LNCaP clone FGC (cell line): Measurements from ENCODE around the gene UGT1A8.
A peak's percentile ranks its signal among the peaks of the same experiment; 100 is the strongest.
"Not testable (repeated sequence)": the region's sequence is repeated elsewhere in the genome, so short reads cannot be mapped to it uniquely, and the experiment has no call there.

ENCODE experiments used
- DNase-seq: peaks from one replicate; pipeline ENCODE4 v3.0.0-alpha.2; 2011; ENCODE audit warnings: low read depth
- H3K4me3 ChIP-seq: 2 replicates; pipeline ENCODE4 v1.5.1; 2011; ENCODE audit warnings: mild to moderate bottlenecking, low read depth, low read length, control low read depth
- TF ChIP-seq, protein P1 (sequence below): IDR thresholded peaks from 2 replicates; pipeline ENCODE4 v1.5.1; 2012; ENCODE audit warnings: mild to moderate bottlenecking; ENCODE audit not compliant: control insufficient read depth, insufficient read depth; ENCODE audit errors: extremely low read depth

The UGT1A8 gene

GRCh38 chr2:233617476-233617875 lies at the start of gene UGT1A8:
Gene UGT1A8 (plus strand): TSS chr2:233617633. CDS start chr2:233617708, 75 bp downstream.
- DNase-seq, H3K4me3 ChIP-seq: not testable (repeated sequence)

DNA sequence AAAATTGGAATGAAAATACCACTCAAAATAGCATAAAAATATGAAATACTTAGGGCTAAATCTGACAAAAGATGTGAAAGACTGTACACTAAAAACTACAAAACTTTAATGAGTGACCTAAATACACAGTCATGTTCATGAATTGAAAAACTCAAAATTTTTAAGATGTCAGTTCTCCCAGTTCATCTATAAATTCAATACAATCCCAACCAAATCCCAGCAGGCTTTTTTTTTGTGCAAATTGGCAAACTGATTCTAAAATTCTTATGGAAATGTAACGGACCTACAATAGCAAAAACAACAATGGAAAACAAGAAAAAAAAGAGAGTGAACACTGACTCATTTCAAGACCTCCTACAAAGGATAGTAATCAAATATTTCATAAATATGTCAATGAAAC lies 46.4 kb upstream of the UGT1A8 start:
- no peak for DNase-seq
- H3K4me3 ChIP-seq = no peak overlapping the region
- TF ChIP-seq, protein P1, sequence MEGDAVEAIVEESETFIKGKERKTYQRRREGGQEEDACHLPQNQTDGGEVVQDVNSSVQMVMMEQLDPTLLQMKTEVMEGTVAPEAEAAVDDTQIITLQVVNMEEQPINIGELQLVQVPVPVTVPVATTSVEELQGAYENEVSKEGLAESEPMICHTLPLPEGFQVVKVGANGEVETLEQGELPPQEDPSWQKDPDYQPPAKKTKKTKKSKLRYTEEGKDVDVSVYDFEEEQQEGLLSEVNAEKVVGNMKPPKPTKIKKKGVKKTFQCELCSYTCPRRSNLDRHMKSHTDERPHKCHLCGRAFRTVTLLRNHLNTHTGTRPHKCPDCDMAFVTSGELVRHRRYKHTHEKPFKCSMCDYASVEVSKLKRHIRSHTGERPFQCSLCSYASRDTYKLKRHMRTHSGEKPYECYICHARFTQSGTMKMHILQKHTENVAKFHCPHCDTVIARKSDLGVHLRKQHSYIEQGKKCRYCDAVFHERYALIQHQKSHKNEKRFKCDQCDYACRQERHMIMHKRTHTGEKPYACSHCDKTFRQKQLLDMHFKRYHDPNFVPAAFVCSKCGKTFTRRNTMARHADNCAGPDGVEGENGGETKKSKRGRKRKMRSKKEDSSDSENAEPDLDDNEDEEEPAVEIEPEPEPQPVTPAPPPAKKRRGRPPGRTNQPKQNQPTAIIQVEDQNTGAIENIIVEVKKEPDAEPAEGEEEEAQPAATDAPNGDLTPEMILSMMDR = no peak

DNA sequence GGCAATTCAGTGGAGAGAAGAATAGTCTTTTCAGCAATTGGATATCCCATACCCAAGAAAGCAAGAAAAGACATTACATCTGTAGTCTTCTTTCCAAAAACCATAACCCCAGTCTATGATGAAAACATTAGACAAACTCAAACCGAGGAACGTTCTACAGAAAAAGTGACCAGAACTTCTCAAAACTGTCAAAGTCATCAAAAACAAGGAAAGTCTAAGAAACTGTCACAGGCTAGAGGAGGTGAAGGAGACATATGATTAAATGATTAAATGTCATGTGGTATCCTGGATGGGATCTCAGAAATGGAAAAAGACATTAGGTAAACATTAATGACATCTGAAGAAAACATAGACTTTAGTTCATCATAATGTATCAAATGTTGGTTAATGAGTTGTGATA lies 46.0 kb upstream of the UGT1A8 start:
- TF ChIP-seq, protein P1 = no peak
- H3K4me3 ChIP-seq = no peak overlapping the region
- no peak for DNase-seq

DNA sequence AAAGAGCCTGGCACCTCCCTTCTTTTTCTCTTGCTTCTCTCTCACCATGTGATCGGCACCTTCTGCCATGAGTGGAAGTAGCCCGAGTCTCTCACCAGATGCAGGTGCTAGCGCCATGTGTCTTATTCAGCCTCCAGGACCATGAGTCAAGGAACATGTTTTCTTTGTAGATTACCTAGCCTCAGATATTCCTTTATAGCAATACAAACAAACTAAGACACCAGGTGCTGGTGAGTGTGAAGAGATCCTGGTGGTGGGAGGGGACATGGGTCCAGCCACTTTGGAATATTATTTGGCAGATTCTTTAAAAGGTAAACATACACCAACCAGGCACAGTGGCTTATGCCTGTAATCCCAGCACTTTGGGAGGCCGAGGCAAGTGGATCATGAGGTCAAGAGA lies 45.0 kb upstream of the UGT1A8 start:
- H3K4me3 ChIP-seq = no peak overlapping the region
- DNase-seq = peak; percentile 80
- TF ChIP-seq, protein P1 = no peak

DNA sequence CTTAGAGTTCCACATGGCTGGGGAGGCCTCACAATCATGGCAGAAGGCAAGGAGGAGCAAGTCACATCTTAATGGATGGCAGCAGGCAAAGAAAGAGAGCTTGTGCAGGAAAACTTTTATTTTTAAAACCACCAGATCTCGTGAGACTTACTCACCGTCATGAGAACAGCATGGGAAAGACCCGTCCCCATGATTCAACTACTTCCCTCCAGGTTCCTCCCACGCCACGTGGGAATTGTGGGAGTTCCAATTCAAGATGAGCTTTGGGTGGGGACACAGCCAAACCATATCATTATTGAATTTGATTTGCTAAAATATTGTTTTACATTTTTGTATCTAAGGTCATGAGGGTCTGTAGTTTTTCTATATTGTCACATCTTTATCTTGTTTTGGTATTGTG lies 40.1 kb upstream of the UGT1A8 start:
- not testable (repeated sequence) for DNase-seq, H3K4me3 ChIP-seq

DNA sequence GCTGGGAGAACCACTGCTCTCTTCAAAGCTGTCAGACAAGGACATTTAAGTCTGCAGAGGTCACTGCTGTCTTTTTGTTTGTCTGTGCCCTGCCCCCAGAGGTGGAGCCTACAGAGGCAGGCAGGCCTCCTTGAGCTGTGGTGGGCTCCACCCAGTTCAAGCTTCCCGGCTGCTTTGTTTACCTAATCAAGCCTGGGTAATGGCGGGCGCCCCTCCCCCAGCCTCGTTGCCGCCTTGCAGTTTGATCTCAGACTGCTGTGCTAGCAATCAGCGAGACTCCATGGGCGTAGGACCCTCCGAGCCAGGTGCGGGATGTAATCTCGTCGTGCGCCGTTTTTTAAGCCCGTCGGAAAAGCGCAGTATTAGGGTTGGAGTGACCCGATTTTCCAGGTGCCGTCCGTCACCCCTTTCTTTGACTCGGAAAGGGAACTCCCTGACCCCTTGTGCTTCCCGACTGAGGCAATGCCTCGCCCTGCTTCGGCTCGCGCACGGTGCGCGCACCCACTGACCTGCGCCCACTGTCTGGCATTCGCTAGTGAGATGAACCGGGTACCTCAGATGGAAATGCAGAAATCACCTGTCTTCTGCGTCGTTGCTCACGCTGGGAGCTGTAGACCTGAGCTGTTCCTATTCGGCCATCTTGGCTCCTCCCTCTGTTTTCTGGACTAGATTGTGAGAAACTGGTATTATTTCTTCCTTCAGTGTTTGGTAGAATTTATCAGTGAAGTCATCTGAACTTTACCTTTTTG lies 34.0 kb upstream of the UGT1A8 start:
- DNase-seq, H3K4me3 ChIP-seq: not testable (repeated sequence)

- no peak for DNase-seq
- TF ChIP-seq, protein P1 = no peak
These were observed 33.2 kb upstream of the UGT1A8 start for GRCh38 chr2:233584210-233584609.

GRCh38 chr2:233588400-233588799 lies 29.0 kb upstream of the UGT1A8 start:
- DNase-seq = no peak
- H3K4me3 ChIP-seq = no peak overlapping the region
- TF ChIP-seq, protein P1 = no peak

More at GRCh38 chr2:233584210-233584609, 33.2 kb upstream of the UGT1A8 start:
- no peak overlapping the region for H3K4me3 ChIP-seq

GRCh38 chr2:233592706-233593105 lies 24.7 kb upstream of the UGT1A8 start:
- not testable (repeated sequence) for H3K4me3 ChIP-seq, DNase-seq
